GM19397 (cell line): Measurements from ENCODE around the gene HLCS.

ENCODE experiments used
- ATAC-seq: cut with Tn5 transposase; IDR thresholded peaks from one replicate; pipeline ENCODE4 v1.9.1; 2021; ENCODE audit warnings: mild to moderate bottlenecking, moderate library complexity; ENCODE audit not compliant: unreplicated experiment

Gene HLCS

GRCh38 chr21:36887963-36888362 is 78.5 kb downstream of the HLCS start:
- ATAC-seq, result no peak

GRCh38 chr21:36883532-36884486 is 82.7 kb downstream of the HLCS start:
- ATAC-seq, result no peak

GRCh38 chr21:36882776-36883175 is 83.7 kb downstream of the HLCS start:
- no peak for ATAC-seq

GRCh38 chr21:36881228-36881627 is 85.2 kb downstream of the HLCS start:
- no peak for ATAC-seq

- no peak for ATAC-seq
Measured at GRCh38 chr21:36879827-36880226, 86.6 kb downstream of the HLCS start.

GRCh38 chr21:36877741-36878140 is 88.7 kb downstream of the HLCS start:
- ATAC-seq, result no peak

- ATAC-seq, result no peak
Measured at GRCh38 chr21:36874665-36875064, 91.8 kb downstream of the HLCS start.

GRCh38 chr21:36873513-36873912 is 93.0 kb downstream of the HLCS start:
- no peak for ATAC-seq

GRCh38 chr21:36867291-36867905 is 99.1 kb downstream of the HLCS start:
- ATAC-seq, result no peak

GRCh38 chr21:36866419-36866818 is 100.0 kb downstream of the HLCS start:
- ATAC-seq, result no peak

- ATAC-seq, result no peak
Measured at GRCh38 chr21:36864974-36865373, 101.5 kb downstream of the HLCS start.

- no peak for ATAC-seq
Measured at GRCh38 chr21:36863260-36863659, 103.2 kb downstream of the HLCS start.

- no peak for ATAC-seq
Measured at GRCh38 chr21:36861595-36862323, 104.7 kb downstream of the HLCS start.

GRCh38 chr21:36860736-36861594 is 105.5 kb downstream of the HLCS start:
- no peak for ATAC-seq

- no peak for ATAC-seq
Measured at GRCh38 chr21:36859744-36860501, 106.5 kb downstream of the HLCS start.

- no peak for ATAC-seq
Measured at GRCh38 chr21:36858320-36858957, 108.0 kb downstream of the HLCS start.

- no peak for ATAC-seq
Measured at GRCh38 chr21:36856643-36857042, 109.8 kb downstream of the HLCS start.

- ATAC-seq, result no peak
Measured at GRCh38 chr21:36854391-36854790, 112.1 kb downstream of the HLCS start.

- ATAC-seq, result no peak
Measured at GRCh38 chr21:36852864-36853263, 113.6 kb downstream of the HLCS start.
